Measurements from ENCODE around the gene GALNT1.
A peak's percentile ranks its signal among the peaks of the same experiment; 100 is the strongest.

Gene GALNT1

GRCh38 chr18:35578481-35578880 lies 3.1 kb upstream of the GALNT1 start:
- Histone ChIP-seq H4K20me1 (ENCODE audit: insufficient read depth) (no peaks in the 10 kb centered on the region), H3K9ac (no peak overlapping the region), H3K4me2 (no peak overlapping the region), H3K4me1 (ENCODE audit: low read depth, poor library complexity, severe bottlenecking) (peaks cover 58% of the 10 kb centered on the region), H3K27me3 (ENCODE audit: insufficient read depth, low read depth) (no peaks in the 10 kb centered on the region), H3K36me3 (ENCODE audit: insufficient read depth) (no peaks in the 10 kb centered on the region), H3K4me3 (IDR thresholded peaks at IDR 0.05; ENCODE audit: insufficient read depth, low read depth, low read length) (no peak overlapping the region), H3K27ac (no peak overlapping the region), H3K79me2 (ENCODE audit: insufficient read depth, low read depth) (peaks cover 12% of the 10 kb centered on the region; the same call in 1 of the 2 replicates), H2AFZ (ENCODE audit: low read depth) (no peak overlapping the region)
- TF ChIP-seq, protein P1, sequence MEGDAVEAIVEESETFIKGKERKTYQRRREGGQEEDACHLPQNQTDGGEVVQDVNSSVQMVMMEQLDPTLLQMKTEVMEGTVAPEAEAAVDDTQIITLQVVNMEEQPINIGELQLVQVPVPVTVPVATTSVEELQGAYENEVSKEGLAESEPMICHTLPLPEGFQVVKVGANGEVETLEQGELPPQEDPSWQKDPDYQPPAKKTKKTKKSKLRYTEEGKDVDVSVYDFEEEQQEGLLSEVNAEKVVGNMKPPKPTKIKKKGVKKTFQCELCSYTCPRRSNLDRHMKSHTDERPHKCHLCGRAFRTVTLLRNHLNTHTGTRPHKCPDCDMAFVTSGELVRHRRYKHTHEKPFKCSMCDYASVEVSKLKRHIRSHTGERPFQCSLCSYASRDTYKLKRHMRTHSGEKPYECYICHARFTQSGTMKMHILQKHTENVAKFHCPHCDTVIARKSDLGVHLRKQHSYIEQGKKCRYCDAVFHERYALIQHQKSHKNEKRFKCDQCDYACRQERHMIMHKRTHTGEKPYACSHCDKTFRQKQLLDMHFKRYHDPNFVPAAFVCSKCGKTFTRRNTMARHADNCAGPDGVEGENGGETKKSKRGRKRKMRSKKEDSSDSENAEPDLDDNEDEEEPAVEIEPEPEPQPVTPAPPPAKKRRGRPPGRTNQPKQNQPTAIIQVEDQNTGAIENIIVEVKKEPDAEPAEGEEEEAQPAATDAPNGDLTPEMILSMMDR (conservative IDR thresholded peaks at IDR 0.05; ENCODE audit: low read depth, low read length) = no peak

DNA sequence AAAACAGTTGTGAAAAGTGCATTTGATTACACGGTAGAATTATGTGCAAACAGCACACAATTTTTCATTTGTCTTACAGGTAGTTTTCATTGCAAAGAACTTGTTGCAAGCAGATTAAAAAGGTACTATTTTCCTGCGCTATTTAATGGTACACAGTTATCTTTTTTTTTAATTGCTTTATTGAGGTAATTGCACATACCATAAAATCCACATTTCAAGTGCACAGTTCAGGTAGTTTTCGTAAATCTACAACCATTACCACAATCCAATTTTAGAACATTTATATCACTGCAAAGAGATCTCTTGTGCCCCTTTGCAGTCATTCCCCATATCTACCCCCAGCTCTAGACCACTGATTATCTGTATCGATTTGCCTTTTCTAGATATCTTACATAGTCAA lies 2.6 kb upstream of the GALNT1 start:
- Histone ChIP-seq H3K36me3 (ENCODE audit: insufficient read depth) (no peaks in the 10 kb centered on the region), H3K4me1 (ENCODE audit: low read depth, poor library complexity, severe bottlenecking) (peaks cover 56% of the 10 kb centered on the region), H3K4me3 (IDR thresholded peaks at IDR 0.05; ENCODE audit: insufficient read depth, low read depth, low read length) (no peak overlapping the region), H2AFZ (ENCODE audit: low read depth) (no peak overlapping the region), H3K27me3 (ENCODE audit: insufficient read depth, low read depth) (no peaks in the 10 kb centered on the region), H3K4me2 (no peak overlapping the region), H3K9ac (no peak overlapping the region), H4K20me1 (ENCODE audit: insufficient read depth) (no peaks in the 10 kb centered on the region), H3K79me2 (ENCODE audit: insufficient read depth, low read depth) (peaks cover 12% of the 10 kb centered on the region; the same call in 1 of the 2 replicates), H3K27ac (no peak overlapping the region)
- TF ChIP-seq, protein P1 (conservative IDR thresholded peaks at IDR 0.05; ENCODE audit: low read depth, low read length) = no peak

- TF ChIP-seq, protein P1 (conservative IDR thresholded peaks at IDR 0.05; ENCODE audit: low read depth, low read length) = no peak
- Histone ChIP-seq H3K79me2 (ENCODE audit: insufficient read depth, low read depth) (peaks cover 25% of the 10 kb centered on the region; the same call in 1 of the 2 replicates), H4K20me1 (ENCODE audit: insufficient read depth) (no peaks in the 10 kb centered on the region), H3K4me2 (peak overlapping the region; percentile 87), H3K36me3 (ENCODE audit: insufficient read depth) (no peaks in the 10 kb centered on the region), H2AFZ (ENCODE audit: low read depth) (peak overlapping the region; percentile 84), H3K4me3 (IDR thresholded peaks at IDR 0.05; ENCODE audit: insufficient read depth, low read depth, low read length) (no peak overlapping the region), H3K27me3 (ENCODE audit: insufficient read depth, low read depth) (no peaks in the 10 kb centered on the region), H3K27ac (peak overlapping the region; percentile 70), H3K4me1 (ENCODE audit: low read depth, poor library complexity, severe bottlenecking) (peaks cover 45% of the 10 kb centered on the region), H3K9ac (peak overlapping the region; percentile 88)
These were observed 620 bp upstream of the GALNT1 start for GRCh38 chr18:35580701-35581539.

DNA sequence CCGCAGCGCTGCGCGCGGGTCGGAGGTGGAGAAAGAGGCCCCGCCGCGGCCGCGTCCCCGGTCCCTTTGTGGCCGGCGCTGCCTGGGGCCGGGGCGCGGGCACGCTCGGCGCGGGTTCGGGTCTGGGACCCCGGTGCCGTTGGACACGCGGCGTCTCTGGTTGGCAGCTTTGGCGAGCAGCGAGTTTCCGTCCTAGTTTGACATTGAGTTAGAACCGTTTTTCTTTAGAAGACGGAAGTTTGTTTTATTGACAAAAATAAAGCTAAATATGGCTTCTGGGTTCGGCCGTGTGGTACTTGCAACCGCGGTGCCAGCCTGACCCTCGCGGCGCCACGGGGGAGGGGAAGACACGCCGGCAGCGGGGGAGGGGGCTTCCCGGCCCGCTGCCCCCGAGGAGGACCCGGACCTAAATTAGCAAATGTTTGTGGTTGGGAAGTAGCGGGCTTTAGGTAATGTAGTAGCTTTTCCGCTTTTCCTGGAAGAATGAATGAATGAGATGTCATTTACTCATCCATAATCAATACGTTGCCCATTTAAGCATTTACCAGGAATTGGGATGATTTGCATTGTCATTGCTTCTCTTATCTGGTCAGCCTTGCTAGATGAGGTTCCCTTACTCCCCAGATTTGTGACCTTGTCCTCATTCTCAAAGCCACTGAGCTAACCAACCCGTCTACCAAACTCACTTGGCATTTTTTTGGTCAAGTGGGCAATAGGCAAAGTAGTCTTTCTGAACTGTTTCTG lies 530 bp downstream of the GALNT1 start:
- H3K9ac ChIP-seq = peak overlapping the region; percentile 78
- no peaks in the 10 kb centered on the region for H3K27me3 ChIP-seq (ENCODE audit: insufficient read depth, low read depth)
- peak overlapping the region; percentile 79 for H2AFZ ChIP-seq (ENCODE audit: low read depth)
- H3K4me3 ChIP-seq (IDR thresholded peaks at IDR 0.05; ENCODE audit: insufficient read depth, low read depth, low read length) = no peak overlapping the region
- TF ChIP-seq, protein P1 (conservative IDR thresholded peaks at IDR 0.05; ENCODE audit: low read depth, low read length) = no peak
- H3K4me1 ChIP-seq (ENCODE audit: low read depth, poor library complexity, severe bottlenecking) = peaks cover 33% of the 10 kb centered on the region
- peak overlapping the region; percentile 28; the same call in 1 of the 2 replicates for H3K27ac ChIP-seq
- H3K36me3 ChIP-seq (ENCODE audit: insufficient read depth) = no peaks in the 10 kb centered on the region
- no peaks in the 10 kb centered on the region for H4K20me1 ChIP-seq (ENCODE audit: insufficient read depth)
- peak overlapping the region; percentile 88 for H3K4me2 ChIP-seq
- H3K79me2 ChIP-seq (ENCODE audit: insufficient read depth, low read depth) = peaks cover 34% of the 10 kb centered on the region; the same call in 1 of the 2 replicates

All from KMS-11 (cell line).